ENCODE results near the gene USB1.

USB1 gene

DNA sequence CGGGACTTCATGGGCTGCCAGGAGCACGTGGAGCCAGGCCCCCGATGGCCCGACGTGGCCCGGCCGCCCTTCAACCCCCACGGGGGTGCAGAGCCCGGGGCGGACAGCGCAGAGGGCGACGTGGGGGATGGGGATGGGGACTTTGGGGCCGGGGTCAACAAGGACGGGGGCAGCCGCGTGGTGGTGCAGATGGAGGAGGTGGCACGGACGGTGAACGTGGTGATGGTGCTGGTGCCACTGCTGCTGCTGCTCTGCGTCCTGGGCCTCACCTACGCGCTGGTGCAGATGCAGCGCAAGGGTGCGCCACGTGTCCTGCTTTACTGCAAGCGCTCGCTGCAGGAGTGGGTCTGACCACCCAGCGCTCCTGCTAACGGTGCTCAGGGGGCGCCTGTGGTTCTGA is 43.9 kb downstream of the USB1 start:
- in situ Hi-C loops (cut with MboI; ENCODE audit: low sequenced_read_pairs), result no loop called here

DNA sequence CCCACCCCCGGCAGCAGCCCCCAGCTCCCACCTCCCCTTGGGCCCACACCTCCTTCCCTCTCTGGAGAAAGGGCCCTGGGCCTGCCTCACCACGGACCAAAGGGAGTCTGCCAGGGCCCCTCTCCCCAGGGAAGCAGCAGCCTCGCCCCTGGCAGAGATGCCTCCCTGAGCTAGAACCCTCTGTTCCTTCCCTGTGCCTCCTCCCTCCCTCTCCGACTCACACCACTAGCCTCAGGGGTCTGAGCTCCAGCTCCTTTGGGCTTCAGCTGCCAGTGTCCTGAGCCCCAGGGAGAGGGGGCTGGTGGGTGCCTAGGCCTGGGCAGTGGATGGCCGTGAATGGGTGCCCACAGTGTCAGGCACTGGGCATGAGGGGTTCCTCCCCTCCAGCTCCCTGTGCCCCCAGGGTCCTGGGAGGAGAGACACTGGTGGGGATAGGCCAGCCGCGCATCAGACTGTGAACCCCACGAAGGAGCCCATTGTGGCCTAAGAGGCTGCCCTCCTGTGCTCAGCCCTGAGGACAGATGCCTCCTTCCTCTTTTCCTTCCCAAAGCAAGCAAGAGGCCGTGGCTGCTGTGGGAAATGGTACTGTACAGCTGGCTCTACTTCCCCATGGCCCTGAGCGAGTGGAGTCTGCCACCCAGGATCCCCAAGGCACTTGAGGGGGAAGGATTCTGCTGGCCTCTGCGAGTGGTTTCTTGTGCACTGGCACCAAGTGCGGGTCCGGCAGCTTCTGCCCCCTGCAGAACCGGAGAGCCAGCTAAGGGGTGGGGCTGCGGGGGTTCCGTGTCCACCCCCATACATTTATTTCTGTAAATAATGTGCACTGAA is 45.1 kb downstream of the USB1 start:
- in situ Hi-C loops (cut with MboI; ENCODE audit: low sequenced_read_pairs), result no loop called here

DNA sequence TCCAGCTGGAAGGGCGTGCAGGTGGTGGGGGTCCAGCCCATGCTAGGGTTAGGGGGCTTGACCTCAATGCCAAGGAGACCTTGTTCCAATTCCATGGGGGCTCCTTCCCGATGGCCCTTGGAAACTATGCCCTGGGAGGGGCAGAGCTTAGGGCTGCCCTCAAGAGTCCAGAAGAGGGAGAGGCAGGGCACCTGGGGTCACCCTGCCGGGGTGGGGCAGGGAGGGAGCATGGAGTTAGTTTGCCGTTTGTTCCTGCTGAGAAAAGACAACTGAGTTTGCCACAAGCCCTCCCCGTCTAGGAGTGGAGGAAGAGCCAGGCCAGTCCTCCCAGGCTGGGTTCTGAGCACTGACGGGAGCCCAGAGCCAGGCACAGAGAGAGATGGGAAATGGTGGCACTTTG is 45.7 kb downstream of the USB1 start:
- in situ Hi-C loops (cut with MboI; ENCODE audit: low sequenced_read_pairs), result no loop called here

DNA sequence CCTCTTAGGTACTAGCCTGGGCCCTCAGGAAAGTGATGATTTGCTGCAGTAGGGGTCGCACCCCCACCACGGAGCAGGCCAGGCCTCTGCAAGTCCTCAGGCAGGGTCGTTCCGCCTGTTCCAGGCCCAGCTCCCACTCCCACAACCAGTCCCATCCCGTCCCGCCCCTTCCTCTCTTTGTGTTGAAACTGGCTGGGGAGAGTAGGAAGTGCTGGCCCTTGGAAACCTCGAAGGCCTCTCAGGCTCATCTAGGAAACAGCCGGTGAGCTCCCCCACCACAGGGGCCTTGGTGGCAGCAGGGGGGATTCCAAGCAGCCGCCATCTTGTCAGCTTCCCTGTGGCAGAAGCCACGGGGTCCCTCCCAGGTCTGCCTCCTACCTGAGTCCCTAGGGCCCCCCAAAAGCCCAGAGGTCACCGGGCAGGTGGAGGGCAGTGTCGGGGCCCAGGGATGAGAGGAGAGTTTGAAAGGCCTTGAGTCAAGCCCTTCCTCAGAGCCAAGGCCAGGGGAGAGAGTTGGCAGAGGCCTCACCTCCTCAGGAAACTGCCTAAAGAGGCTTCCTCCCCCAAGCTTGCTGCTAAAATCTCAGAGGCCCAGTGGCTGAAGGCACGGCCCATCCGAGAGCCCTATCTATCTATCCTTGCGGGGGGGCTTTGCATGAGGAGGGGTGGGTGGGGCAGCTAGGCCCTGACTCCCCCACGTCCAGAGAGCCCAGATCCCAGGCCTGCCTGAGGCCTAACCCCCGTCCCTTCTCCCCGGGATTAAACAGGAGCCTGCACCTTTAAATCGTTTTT is 46.5 kb downstream of the USB1 start:
- in situ Hi-C loops (cut with MboI; ENCODE audit: low sequenced_read_pairs), result no loop called here

DNA sequence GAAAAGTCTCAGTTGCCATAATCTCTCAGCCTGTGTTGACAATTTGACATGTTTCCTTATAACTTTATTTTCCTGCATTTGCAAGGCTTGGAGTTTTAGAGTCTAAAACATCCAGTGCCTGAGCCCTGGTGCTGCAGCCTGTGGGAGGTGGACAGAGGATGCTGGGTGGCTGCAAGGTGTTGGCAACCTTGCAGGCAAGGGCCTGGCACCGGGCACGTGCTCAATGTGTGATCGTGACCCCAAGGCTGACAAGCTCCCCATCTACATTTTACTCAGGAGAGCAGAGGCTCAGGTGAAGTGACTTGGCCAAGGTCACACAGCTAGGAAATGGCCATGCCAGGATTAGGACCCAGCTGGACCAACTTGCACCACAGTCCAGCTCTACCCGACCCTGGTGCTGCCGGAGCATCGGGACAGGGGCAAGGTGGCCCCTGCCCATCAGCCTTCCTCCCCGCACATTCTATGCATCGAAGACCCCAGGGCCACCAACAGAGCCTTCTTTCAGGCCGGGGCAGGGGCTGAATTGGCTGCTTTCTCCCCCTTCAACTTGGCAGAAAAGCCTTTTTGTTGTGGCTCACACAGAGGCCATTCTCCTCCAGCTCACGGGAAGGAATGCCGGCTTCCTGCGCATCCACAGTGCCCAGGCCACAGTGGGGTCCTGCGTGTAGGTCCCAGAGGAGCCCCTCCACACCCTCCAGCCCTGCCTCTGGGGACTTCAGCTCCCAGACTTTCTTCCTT is 47.5 kb downstream of the USB1 start:
- in situ Hi-C loops (cut with MboI; ENCODE audit: low sequenced_read_pairs), result no loop called here

DNA sequence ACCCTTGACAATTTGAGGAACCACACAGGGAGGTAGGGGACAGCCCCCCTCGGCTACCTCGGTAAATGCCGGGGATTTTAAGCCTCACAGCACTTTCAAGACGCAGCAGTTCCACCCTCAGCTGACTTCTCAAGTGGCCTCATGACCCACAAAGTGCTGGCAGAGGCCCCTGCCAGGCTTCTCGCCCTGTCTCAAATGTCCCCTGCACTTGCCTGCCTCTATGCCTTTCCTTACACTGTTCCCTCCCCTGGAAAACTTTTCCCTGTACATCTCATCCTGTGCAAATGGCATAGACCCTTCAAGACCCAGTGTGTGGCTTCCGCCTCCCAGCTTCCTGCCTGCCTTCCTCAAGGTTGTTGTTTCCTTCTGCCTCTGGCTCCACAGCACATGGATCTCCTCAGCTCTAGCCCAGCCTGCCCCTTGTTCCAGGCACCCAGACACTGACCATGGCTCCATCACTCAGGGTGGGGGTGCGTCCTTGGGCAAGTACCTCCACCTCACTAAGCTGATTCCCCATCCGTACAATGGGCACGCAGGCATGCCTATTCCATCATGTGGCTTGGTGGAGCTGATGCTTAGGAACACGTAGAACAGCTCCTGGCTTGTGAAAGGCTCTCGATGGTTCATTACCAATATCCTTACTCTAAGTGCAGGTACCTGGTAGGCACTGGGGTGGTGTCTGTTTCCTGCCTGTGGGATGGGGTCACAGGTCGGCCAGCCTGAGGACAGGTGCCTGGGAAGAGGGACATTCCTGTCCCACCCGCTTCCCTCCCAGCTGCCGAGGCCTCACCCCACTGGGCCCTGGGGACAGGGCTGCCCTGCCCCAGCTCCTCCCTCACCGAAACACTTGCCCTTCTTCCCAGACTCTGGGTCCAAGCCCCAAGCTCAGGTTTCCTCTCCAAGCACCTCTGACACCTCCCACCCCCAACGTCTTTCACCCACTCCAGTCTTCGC is 48.3 kb downstream of the USB1 start:
- in situ Hi-C loops (cut with MboI; ENCODE audit: low sequenced_read_pairs), result no loop called here

DNA sequence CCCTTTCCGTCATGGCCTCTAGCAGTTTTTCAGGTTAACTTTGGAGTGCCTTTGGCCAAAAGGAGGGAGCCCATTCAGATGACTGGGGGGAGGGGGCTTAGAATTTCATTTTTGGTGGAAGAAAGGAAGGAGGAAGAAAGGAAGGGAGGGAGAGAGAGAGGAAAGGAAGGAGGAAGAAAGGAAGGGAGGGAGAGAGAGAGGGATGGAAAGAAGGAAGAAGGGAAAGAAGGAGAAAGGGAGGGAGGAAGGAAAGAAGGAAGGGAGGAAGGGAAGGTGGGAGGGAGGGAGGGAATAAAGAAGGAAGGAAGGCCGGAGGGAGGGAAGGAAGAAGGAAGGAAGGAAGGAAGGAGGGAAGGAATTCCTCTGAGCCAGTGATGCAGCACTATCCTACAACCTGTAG is 50.1 kb downstream of the USB1 start:
- in situ Hi-C loops (cut with MboI; ENCODE audit: low sequenced_read_pairs), result no loop called here

DNA sequence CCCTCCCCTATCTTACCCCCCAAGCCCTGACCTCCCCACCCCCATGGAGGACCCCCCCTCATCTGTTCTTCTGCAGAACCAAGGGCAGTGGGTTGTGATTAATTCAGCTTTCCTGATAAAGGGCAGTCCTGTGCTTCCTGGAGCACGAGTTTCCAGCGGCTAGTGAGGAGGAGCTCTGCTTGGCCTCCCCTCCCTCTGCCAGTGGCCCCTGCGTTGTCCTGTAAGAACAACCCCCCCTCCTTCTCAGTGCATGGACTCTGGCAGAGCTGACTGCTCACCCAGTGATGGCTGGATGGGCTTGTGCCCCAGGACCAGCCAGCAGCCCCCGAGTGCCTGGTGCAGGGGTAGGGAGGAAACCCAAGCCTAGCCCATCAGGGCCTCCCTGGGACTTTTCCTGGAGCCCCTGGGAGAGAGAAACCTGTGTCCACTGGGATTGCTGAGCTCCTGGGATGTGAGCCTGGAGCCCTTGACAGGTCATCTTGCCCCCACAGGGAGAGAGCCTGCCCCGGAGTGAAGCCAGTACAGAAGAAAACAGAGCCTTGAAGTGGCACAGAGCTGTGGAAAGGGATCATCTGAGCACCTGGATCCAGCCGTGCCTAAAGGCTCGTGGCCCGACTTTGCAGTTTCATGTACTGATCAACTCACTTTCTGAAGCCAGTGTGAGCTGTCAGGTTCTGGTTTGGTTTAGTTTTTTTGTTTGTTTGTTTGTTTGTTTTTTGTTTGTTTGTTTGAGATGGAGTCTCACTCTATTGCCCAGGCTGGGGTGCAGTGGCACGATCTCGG is 50.8 kb downstream of the USB1 start:
- in situ Hi-C loops (cut with MboI; ENCODE audit: low sequenced_read_pairs), result no loop called here

DNA sequence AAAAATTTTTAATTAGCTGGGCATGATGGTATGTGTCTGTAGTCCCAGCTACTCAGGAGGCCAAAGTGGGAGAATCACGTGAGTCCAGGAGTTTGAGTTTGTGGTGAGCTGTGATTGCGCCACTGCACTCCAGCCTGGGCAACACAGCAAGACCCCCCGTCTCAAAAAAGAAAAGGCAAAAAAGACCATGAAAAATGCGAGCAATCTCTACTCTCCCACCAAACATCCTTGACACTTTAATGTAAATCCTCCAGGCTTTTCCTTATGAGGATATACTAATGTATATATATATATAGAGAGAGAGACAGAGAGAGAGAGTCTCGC is 52.4 kb downstream of the USB1 start:
- in situ Hi-C loops (cut with MboI; ENCODE audit: low sequenced_read_pairs), result no loop called here

DNA sequence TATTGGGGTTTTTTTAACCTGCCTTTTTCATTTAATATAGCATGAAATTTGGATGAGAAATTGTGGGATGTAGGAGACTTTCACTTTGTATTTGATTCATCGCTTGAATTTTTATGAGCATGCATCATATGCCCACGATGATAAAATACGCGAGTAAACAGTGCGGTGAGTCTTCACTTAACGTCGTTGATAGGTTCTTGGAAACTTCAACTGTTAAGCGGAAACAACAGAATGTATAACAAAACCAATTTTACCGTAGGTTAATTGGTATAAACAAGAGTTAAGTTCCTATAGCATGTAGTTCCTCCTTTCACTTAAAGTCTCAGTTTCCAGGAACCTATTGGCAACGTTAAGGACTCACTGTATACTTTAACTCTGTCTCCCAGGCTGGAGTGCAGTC is 53.1 kb downstream of the USB1 start:
- in situ Hi-C loops (cut with MboI; ENCODE audit: low sequenced_read_pairs), result no loop called here

DNA sequence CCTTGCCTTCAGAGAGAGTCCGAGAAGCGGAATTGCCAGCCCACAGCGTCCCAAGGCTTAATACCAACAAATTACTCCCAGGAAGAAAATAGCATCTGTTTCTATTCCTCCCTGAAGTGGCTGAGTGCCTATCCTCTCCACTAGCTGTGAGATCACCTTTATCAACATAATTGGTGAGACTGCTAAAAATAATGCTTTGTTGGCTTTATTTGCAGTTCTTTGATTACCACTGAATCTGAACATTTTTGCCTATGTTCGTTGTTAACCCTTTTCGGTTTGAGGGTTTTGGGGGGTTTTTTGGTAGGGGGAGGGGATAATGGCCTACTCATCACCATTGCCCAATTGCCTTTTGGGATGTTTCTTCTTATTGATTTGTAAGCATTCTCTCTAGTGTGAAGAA is 55.4 kb downstream of the USB1 start:
- in situ Hi-C loops (cut with MboI; ENCODE audit: low sequenced_read_pairs), result no loop called here

DNA sequence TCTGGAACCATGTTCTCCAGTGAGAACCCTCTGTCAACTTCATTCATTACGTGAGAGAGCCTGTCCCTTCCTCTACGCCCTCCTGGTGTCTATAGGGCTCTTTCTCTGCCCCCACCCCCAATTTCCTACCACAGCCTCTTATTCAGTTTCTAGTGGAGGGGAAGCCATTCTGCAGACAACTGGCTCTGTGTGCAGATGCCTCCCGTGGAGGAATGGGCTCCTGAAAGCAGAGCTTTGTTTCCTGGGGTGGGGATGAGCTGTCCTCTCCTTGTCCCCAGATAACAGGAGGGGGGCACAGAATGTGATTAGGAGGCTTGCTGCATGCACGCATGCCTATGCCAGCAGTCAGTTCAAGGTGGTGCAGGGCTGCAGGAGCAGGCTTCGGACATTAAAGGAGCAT is 55.9 kb downstream of the USB1 start:
- in situ Hi-C loops (cut with MboI; ENCODE audit: low sequenced_read_pairs), result no loop called here

DNA sequence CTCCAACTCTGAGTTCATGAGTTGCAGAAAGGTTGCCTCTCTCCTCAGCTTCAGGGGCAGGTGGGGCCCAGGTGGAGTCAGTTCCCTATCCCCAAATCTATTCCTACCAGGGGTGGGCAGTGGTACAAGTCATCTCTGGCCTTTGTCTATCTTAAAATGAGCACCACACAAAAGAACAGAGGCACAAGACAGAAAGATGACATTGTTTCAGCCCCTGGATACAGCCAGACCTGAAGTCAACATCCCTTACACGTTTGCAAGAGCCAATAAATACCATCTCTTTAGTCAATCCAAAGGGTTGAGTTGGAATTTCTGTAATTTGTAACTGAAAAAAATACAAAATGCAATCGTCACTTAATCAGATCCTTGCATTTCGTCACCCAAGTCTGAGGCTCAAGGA is 56.6 kb downstream of the USB1 start:
- in situ Hi-C loops (cut with MboI; ENCODE audit: low sequenced_read_pairs), result no loop called here

DNA sequence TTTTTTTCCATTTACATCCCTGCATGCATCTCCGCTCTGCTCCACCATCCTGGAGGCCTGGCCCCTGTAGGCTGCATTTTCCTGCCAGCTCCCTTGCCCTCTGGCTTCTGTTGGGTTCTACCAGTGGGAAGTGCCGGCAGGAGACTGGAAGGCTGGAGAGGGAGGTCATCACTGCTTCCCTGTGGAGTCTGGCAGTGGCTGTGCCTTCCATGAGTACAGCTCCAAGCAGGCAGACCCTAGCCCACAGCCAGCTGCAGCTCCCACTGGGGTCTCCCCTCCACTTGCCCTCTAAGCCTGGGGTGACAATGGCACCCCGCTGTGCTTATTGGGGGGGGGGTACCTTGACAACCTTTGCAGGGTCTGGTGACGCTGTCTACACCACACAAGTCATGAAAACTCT is 61.6 kb downstream of the USB1 start:
- in situ Hi-C loops (cut with MboI; ENCODE audit: low sequenced_read_pairs), result no loop called here

DNA sequence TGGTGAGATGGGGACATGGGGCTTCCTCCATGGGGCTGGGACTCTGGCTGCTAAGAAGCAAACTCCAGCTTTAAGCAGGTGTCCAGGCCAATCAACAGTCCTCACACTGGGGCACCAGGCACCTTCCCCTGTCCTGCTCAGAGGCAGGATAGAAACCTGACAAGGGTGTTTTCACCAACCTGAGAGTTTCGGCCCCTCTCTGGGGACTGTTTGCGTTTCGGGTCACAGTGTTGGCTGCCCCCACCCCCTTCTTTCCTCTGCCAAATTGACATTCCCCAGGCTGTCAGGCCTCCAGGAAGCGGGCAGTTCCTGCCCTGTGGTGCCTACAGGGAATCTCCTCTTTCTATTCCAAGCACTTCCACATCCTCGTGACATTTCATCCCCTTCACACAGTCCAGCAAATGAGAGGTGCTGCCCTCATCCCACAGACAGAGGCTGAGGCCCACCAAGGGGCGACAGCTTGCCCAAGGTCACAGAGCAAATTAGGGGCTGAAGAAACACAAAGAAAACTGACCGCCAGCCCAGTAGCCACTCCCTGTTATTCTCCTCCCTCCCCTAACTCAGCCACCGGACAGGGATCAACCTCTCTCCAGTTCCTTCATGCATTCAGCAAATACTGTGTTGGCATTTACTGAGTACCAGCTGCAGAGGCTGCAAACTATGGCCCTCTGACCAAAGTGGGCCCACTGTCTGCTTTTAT is 62.3 kb downstream of the USB1 start:
- in situ Hi-C loops (cut with MboI; ENCODE audit: low sequenced_read_pairs), result no loop called here

DNA sequence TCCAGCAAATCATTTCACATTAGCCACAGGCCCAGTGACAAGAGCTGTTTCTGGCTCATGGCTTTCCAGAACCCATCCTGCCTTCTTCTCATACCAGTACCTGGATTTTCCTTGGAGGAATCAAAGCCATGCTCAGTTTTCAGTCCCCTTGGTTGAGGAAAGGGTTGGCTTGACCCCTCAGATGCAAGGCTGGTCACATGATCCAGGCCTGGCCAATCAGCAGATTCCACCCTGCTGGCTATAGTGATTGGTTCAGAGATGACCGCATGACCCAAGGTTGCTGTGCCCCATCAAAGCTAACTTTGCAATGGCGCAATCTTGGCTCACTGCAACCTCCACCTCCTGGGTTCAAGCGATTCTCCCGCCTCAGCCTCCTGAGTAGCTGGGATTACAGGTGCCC is 69.4 kb downstream of the USB1 start:
- in situ Hi-C loops (cut with MboI; ENCODE audit: low sequenced_read_pairs), result no loop called here
